ENCODE results near the gene FBXL5.

DNA sequence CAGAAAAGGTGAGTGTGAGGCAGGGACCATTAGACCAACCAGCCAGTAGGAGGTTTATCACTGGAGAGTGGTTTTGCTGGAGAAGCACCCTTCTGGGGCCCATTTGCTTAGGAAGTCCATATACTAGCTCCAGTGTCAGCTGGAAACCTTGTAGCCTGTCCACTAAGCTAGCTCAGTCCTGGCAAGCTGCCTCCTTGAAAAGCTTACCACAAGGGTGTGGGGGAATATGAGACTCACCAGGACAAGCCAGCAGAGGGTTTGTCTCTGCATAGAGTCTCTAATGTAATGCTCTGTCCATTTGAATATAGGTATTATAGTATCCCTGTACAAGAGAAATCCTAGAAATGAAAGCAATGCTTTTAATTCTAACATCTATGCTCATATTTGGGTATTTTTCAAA, 86.3 kb downstream of the FBXL5 start:
- TF ChIP-seq ZBTB1 (tag by site-specific recombination; IDR thresholded peaks at IDR 0.05) (no peak), ZNF530 (tag by site-specific recombination; IDR thresholded peaks at IDR 0.05; ENCODE audit: low read depth) (no peak), ZFHX2 (tag by site-specific recombination; conservative IDR thresholded peaks at IDR 0.05) (no peak), ZNF274 (IDR thresholded peaks at IDR 0.05; ENCODE audit: low read length) (no peak), ZNF274 (tag by site-specific recombination; IDR thresholded peaks at IDR 0.05; ENCODE audit: borderline replicate concordance) (no peak), KLF1 (tag by site-specific recombination; IDR thresholded peaks at IDR 0.05) (no peak), ZNF114 (tag by site-specific recombination; IDR thresholded peaks at IDR 0.05) (no peak)
- TF ChIP-seq, protein P1, sequence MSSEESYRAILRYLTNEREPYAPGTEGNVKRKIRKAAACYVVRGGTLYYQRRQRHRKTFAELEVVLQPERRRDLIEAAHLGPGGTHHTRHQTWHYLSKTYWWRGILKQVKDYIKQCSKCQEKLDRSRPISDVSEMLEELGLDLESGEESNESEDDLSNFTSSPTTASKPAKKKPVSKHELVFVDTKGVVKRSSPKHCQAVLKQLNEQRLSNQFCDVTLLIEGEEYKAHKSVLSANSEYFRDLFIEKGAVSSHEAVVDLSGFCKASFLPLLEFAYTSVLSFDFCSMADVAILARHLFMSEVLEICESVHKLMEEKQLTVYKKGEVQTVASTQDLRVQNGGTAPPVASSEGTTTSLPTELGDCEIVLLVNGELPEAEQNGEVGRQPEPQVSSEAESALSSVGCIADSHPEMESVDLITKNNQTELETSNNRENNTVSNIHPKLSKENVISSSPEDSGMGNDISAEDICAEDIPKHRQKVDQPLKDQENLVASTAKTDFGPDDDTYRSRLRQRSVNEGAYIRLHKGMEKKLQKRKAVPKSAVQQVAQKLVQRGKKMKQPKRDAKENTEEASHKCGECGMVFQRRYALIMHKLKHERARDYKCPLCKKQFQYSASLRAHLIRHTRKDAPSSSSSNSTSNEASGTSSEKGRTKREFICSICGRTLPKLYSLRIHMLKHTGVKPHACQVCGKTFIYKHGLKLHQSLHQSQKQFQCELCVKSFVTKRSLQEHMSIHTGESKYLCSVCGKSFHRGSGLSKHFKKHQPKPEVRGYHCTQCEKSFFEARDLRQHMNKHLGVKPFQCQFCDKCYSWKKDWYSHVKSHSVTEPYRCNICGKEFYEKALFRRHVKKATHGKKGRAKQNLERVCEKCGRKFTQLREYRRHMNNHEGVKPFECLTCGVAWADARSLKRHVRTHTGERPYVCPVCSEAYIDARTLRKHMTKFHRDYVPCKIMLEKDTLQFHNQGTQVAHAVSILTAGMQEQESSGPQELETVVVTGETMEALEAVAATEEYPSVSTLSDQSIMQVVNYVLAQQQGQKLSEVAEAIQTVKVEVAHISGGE (tag by site-specific recombination; conservative IDR thresholded peaks at IDR 0.05; ENCODE audit: low read depth): no peak
- TF ChIP-seq, protein P2, sequence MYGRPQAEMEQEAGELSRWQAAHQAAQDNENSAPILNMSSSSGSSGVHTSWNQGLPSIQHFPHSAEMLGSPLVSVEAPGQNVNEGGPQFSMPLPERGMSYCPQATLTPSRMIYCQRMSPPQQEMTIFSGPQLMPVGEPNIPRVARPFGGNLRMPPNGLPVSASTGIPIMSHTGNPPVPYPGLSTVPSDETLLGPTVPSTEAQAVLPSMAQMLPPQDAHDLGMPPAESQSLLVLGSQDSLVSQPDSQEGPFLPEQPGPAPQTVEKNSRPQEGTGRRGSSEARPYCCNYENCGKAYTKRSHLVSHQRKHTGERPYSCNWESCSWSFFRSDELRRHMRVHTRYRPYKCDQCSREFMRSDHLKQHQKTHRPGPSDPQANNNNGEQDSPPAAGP (tag by site-specific recombination; IDR thresholded peaks at IDR 0.05): no peak
- TF ChIP-seq, protein P3, sequence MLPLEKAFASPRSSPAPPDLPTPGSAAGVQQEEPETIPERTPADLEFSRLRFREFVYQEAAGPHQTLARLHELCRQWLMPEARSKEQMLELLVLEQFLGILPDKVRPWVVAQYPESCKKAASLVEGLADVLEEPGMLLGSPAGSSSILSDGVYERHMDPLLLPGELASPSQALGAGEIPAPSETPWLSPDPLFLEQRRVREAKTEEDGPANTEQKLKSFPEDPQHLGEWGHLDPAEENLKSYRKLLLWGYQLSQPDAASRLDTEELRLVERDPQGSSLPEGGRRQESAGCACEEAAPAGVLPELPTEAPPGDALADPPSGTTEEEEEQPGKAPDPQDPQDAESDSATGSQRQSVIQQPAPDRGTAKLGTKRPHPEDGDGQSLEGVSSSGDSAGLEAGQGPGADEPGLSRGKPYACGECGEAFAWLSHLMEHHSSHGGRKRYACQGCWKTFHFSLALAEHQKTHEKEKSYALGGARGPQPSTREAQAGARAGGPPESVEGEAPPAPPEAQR (tag by site-specific recombination; IDR thresholded peaks at IDR 0.05): no peak
- TF ChIP-seq, protein P4, sequence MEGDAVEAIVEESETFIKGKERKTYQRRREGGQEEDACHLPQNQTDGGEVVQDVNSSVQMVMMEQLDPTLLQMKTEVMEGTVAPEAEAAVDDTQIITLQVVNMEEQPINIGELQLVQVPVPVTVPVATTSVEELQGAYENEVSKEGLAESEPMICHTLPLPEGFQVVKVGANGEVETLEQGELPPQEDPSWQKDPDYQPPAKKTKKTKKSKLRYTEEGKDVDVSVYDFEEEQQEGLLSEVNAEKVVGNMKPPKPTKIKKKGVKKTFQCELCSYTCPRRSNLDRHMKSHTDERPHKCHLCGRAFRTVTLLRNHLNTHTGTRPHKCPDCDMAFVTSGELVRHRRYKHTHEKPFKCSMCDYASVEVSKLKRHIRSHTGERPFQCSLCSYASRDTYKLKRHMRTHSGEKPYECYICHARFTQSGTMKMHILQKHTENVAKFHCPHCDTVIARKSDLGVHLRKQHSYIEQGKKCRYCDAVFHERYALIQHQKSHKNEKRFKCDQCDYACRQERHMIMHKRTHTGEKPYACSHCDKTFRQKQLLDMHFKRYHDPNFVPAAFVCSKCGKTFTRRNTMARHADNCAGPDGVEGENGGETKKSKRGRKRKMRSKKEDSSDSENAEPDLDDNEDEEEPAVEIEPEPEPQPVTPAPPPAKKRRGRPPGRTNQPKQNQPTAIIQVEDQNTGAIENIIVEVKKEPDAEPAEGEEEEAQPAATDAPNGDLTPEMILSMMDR (tag by site-specific recombination; IDR thresholded peaks at IDR 0.05): no peak
- TF ChIP-seq, protein P5, sequence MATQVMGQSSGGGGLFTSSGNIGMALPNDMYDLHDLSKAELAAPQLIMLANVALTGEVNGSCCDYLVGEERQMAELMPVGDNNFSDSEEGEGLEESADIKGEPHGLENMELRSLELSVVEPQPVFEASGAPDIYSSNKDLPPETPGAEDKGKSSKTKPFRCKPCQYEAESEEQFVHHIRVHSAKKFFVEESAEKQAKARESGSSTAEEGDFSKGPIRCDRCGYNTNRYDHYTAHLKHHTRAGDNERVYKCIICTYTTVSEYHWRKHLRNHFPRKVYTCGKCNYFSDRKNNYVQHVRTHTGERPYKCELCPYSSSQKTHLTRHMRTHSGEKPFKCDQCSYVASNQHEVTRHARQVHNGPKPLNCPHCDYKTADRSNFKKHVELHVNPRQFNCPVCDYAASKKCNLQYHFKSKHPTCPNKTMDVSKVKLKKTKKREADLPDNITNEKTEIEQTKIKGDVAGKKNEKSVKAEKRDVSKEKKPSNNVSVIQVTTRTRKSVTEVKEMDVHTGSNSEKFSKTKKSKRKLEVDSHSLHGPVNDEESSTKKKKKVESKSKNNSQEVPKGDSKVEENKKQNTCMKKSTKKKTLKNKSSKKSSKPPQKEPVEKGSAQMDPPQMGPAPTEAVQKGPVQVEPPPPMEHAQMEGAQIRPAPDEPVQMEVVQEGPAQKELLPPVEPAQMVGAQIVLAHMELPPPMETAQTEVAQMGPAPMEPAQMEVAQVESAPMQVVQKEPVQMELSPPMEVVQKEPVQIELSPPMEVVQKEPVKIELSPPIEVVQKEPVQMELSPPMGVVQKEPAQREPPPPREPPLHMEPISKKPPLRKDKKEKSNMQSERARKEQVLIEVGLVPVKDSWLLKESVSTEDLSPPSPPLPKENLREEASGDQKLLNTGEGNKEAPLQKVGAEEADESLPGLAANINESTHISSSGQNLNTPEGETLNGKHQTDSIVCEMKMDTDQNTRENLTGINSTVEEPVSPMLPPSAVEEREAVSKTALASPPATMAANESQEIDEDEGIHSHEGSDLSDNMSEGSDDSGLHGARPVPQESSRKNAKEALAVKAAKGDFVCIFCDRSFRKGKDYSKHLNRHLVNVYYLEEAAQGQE (tag by site-specific recombination; IDR thresholded peaks at IDR 0.05): no peak
